HepG2 (cell line): ENCODE data around the gene KMT2A. TPM values are rescaled to one million over a fixed set of nuclear protein-coding genes. Genes with fewer than 3 reads are reported as not detected.

ENCODE experiments used
- CCDC6 ChIP-seq: sonication (generic); formaldehyde crosslinking; IDR thresholded peaks from 2 replicates; pipeline ENCODE4 v1.8.1; 2022; ENCODE audit warnings: mild to moderate bottlenecking, missing genetic modification reagents, moderate library complexity
- CSRNP1 ChIP-seq: sonication (generic); formaldehyde crosslinking; IDR thresholded peaks from 2 replicates; pipeline ENCODE4 v1.8.1; 2023; ENCODE audit warnings: mild to moderate bottlenecking, missing genetic modification reagents
- EEA1 ChIP-seq: sonication (generic); formaldehyde crosslinking; IDR thresholded peaks from 2 replicates; pipeline ENCODE4 v1.5.1; 2020; ENCODE audit warnings: mild to moderate bottlenecking, missing genetic modification reagents, borderline replicate concordance
- FOXJ3 ChIP-seq: sonication (generic); formaldehyde crosslinking; IDR thresholded peaks from 2 replicates; pipeline ENCODE4 v1.4.0; 2020; ENCODE audit warnings: missing genetic modification reagents, mild to moderate bottlenecking, borderline replicate concordance
- HOMEZ ChIP-seq: IDR thresholded peaks from 2 replicates; pipeline ENCODE4 v1.6.1; 2016; ENCODE audit warnings: low read depth
- IRF2 ChIP-seq: IDR thresholded peaks from 2 replicates; pipeline ENCODE4 v1.6.1; 2018; ENCODE audit warnings: missing genetic modification reagents, missing compliant biosample characterization
- KLF12 ChIP-seq: sonication (generic); formaldehyde crosslinking; IDR thresholded peaks from 2 replicates; pipeline ENCODE4 v1.4.0; 2020; ENCODE audit warnings: missing genetic modification reagents, borderline replicate concordance
- LCORL ChIP-seq, 2 experiments: fragments of 450-650 bp in 1 of 2; sonication (generic) in 1 of 2; formaldehyde crosslinking in 1 of 2; IDR thresholded peaks; 2 replicates each; pipeline versions ENCODE4 v1.5.0 to v1.6.1; 2017 to 2020; ENCODE audit warnings: antibody characterized with exemption in 1 of 2, missing genetic modification reagents in 1 of 2
- NCOA5 ChIP-seq: sonication (generic); formaldehyde crosslinking; IDR thresholded peaks from 2 replicates; pipeline ENCODE4 v1.4.0; 2020; ENCODE audit warnings: missing genetic modification reagents
- NFIC ChIP-seq: IDR thresholded peaks from 2 replicates; pipeline ENCODE4 v1.6.1; 2012; ENCODE audit warnings: mild to moderate bottlenecking, low read length, inconsistent platforms
- PHF8 ChIP-seq: sonication (generic); formaldehyde crosslinking; IDR thresholded peaks from 2 replicates; pipeline ENCODE4 v1.5.0; 2020; ENCODE audit warnings: missing genetic modification reagents
- RNF2 ChIP-seq: fragments of 450-650 bp; conservative IDR thresholded peaks from 2 replicates; pipeline ENCODE4 v1.6.1; 2016; ENCODE audit warnings: low read depth
- SP5 ChIP-seq: IDR thresholded peaks from 2 replicates; pipeline ENCODE4 v1.6.1; 2016; ENCODE audit warnings: low read depth, borderline replicate concordance
- TCF12 ChIP-seq, 2 experiments: fragments of 450-650 bp in 1 of 2; sonication (generic) in 1 of 2; formaldehyde crosslinking in 1 of 2; IDR thresholded peaks; 2 replicates each; pipeline versions ENCODE4 v1.6.1 to v1.8.0; 2017 to 2022; ENCODE audit warnings: antibody characterized with exemption in 1 of 2, mild to moderate bottlenecking in 1 of 2, missing genetic modification reagents in 1 of 2, moderate library complexity in 1 of 2
- TRIM22 ChIP-seq: fragments of 450-650 bp; IDR thresholded peaks from 2 replicates; pipeline ENCODE4 v1.6.1; 2017
- ZBTB1 ChIP-seq: sonication (generic); formaldehyde crosslinking; IDR thresholded peaks from 2 replicates; pipeline ENCODE4 v1.4.0; 2020; ENCODE audit warnings: missing genetic modification reagents, borderline replicate concordance
- ZBTB20 ChIP-seq: sonication (generic); formaldehyde crosslinking; IDR thresholded peaks from 2 replicates; pipeline ENCODE4 v1.8.1; 2023; ENCODE audit warnings: missing genetic modification reagents, low read depth, mild to moderate bottlenecking, borderline replicate concordance
- ZNF275 ChIP-seq: sonication (generic); formaldehyde crosslinking; IDR thresholded peaks from 2 replicates; pipeline ENCODE4 v1.8.0; 2022; ENCODE audit warnings: missing genetic modification reagents, mild to moderate bottlenecking, inconsistent platforms, borderline replicate concordance
- ZNF468 ChIP-seq: sonication (generic); formaldehyde crosslinking; IDR thresholded peaks from 2 replicates; pipeline ENCODE4 v1.8.0; 2022; ENCODE audit warnings: mild to moderate bottlenecking, moderate library complexity, missing genetic modification reagents
- ZNF766 ChIP-seq: sonication (generic); formaldehyde crosslinking; IDR thresholded peaks from 2 replicates; pipeline ENCODE4 v1.5.0; 2020; ENCODE audit warnings: missing genetic modification reagents, borderline replicate concordance
- ZNF782 ChIP-seq: sonication (generic); formaldehyde crosslinking; IDR thresholded peaks from 2 replicates; pipeline ENCODE4 v1.4.0; 2020; ENCODE audit warnings: missing genetic modification reagents, mild to moderate bottlenecking, borderline replicate concordance
- ZNF784 ChIP-seq: sonication (generic); formaldehyde crosslinking; IDR thresholded peaks from 2 replicates; pipeline ENCODE4 v1.5.1; 2020; ENCODE audit warnings: missing genetic modification reagents, mild to moderate bottlenecking, borderline replicate concordance
- polyA plus RNA-seq, 8 experiments: library from polyadenylated mRNA; depleted of rRNA in 3 of 8; stranded (reverse) in 7 of 8; unstranded in 1 of 8; fragments of >200 nt; fragmentation: Illumina TruSeq in 4 of 8; extraction: Trizol in 4 of 8; gene quantifications; 2 replicates each; pipeline versions ENCODE4 v1.2.1 to v1.2.3, GENCODE V29; 2011 to 2016; ENCODE audit warnings: low read depth in 4 of 8, missing spikeins in 1 of 8, mixed read lengths in 1 of 8; ENCODE audit not compliant: insufficient read depth in 1 of 8
- total RNA-seq, 5 experiments: library from RNA; depleted of rRNA; stranded (reverse); fragments of >200 nt; fragmentation: Illumina TruSeq; extraction: Trizol; gene quantifications; 2 replicates each; pipeline ENCODE4 v1.2.3, GENCODE V29; 2016; ENCODE audit warnings: low read depth in 1 of 5

The KMT2A gene
- total and polyA plus RNA-seq, 2 of the 13 experiments (the other 11 are each of a cell fraction or from before 2014, with no cell fraction given) = 12.4 to 20.0 TPM

GRCh38 chr11:118530683-118531596 is 94.6 kb downstream of the KMT2A start, which contains the start of gene TMEM25 (continued):
- TF ChIP-seq IRF2 (CRISPR knock-in tag) = peak; percentile 67; the same call in 1 of the 2 replicates
- peak; percentile 88; the same call in 1 of the 2 replicates for TF ChIP-seq ZNF275
- TF ChIP-seq PHF8 = peak; percentile 71; the same call in 1 of the 2 replicates
- no peak; the same call in 1 of the 2 replicates for TF ChIP-seq ZNF766
- no peak for TF ChIP-seq TRIM22
- TF ChIP-seq ZBTB1 = no peak
- TF ChIP-seq NCOA5 (CRISPR knock-in tag) = no peak
- TF ChIP-seq LCORL (IDR thresholded peaks at IDR 0.05) = no peak
- no peak; the same call in 1 of the 2 replicates for TF ChIP-seq LCORL (CRISPR knock-in tag; IDR thresholded peaks at IDR 0.05)
- peak; percentile 77 for TF ChIP-seq CCDC6 (CRISPR knock-in tag)
- no peak for TF ChIP-seq FOXJ3
- no peak for TF ChIP-seq HOMEZ (CRISPR knock-in tag)
- TF ChIP-seq ZNF784 (CRISPR knock-in tag) = no peak
- no peak for TF ChIP-seq EEA1 (CRISPR knock-in tag)
- TF ChIP-seq ZNF782 = no peak
- peak; percentile 76; the same call in 1 of the 2 replicates for TF ChIP-seq CSRNP1
- no peak for TF ChIP-seq KLF12 (CRISPR knock-in tag)
- no peak for TF ChIP-seq NFIC
- no peak for TF ChIP-seq ZBTB20 (CRISPR knock-in tag)
- TF ChIP-seq ZNF468 (CRISPR knock-in tag) = no peak
- TF ChIP-seq TCF12 (IDR thresholded peaks at IDR 0.05) = no peak
- no peak for TF ChIP-seq TCF12 (CRISPR knock-in tag; IDR thresholded peaks at IDR 0.05)
- peak; percentile 85 for TF ChIP-seq RNF2
- peak; percentile 59; the same call in 1 of the 2 replicates for TF ChIP-seq SP5 (CRISPR knock-in tag)
